HepG2 (cell line): ENCODE data around the gene CDR2L. TPM values are rescaled to one million over a fixed set of nuclear protein-coding genes. Genes with fewer than 3 reads are reported as not detected.

ENCODE experiments used
- HNRNPUL1 ChIP-seq: fragments of 200-400 bp; formaldehyde crosslinking; IDR thresholded peaks from 2 replicates; pipeline ENCODE4 v1.6.1; 2017; ENCODE audit warnings: low read depth, mild to moderate bottlenecking, low read length, moderate library complexity
- JUNB ChIP-seq: sonication (generic); formaldehyde crosslinking; IDR thresholded peaks from 2 replicates; pipeline ENCODE4 v1.8.0; 2022; ENCODE audit warnings: missing genetic modification reagents, mild to moderate bottlenecking, borderline replicate concordance
- MBNL3 ChIP-seq: fragments of 250-450 bp; sonication (Bioruptor Pico); conservative IDR thresholded peaks from 2 replicates; pipeline ENCODE4 v1.8.0; 2022; ENCODE audit warnings: mild to moderate bottlenecking, inconsistent platforms
- NFATC3 ChIP-seq: sonication (generic); formaldehyde crosslinking; IDR thresholded peaks from 2 replicates; pipeline ENCODE4 v1.5.1; 2020; ENCODE audit warnings: mild to moderate bottlenecking, missing genetic modification reagents
- NR3C1 ChIP-seq: sonication (generic); formaldehyde crosslinking; IDR thresholded peaks from 2 replicates; pipeline ENCODE4 v1.4.0; 2020; ENCODE audit warnings: missing genetic modification reagents
- PCBP2 ChIP-seq: fragments of 200-400 bp; formaldehyde crosslinking; optimal IDR thresholded peaks from 2 replicates; pipeline ENCODE3; 2018; ENCODE audit warnings: low read length, low read depth; ENCODE audit not compliant: poor library complexity, severe bottlenecking
- POLR2AphosphoS5 ChIP-seq: IDR thresholded peaks from 2 replicates; pipeline ENCODE4 v1.6.1; 2012; ENCODE audit warnings: low read depth, low read length
- SIN3B ChIP-seq: fragments of 150-350 bp; IDR thresholded peaks from 2 replicates; pipeline ENCODE4 v1.6.1; 2014; ENCODE audit warnings: low read length
- THAP11 ChIP-seq: IDR thresholded peaks from 2 replicates; pipeline ENCODE4 v1.6.1; 2016; ENCODE audit warnings: missing biosample characterization, missing genetic modification reagents
- THYN1 ChIP-seq: sonication (generic); formaldehyde crosslinking; IDR thresholded peaks from 2 replicates; pipeline ENCODE4 v1.8.1; 2023; ENCODE audit warnings: low read depth, mild to moderate bottlenecking, moderate library complexity, missing genetic modification reagents, borderline replicate concordance
- TRIM24 ChIP-seq: sonication (generic); formaldehyde crosslinking; IDR thresholded peaks from 2 replicates; pipeline ENCODE4 v1.8.0; 2022; ENCODE audit warnings: mild to moderate bottlenecking, missing genetic modification reagents
- ZBTB20 ChIP-seq: sonication (generic); formaldehyde crosslinking; IDR thresholded peaks from 2 replicates; pipeline ENCODE4 v1.8.1; 2023; ENCODE audit warnings: missing genetic modification reagents, low read depth, mild to moderate bottlenecking, borderline replicate concordance
- ZIK1 ChIP-seq: sonication (generic); formaldehyde crosslinking; IDR thresholded peaks from 2 replicates; pipeline ENCODE4 v1.5.0; 2020; ENCODE audit warnings: mild to moderate bottlenecking, low read depth, missing genetic modification reagents, borderline replicate concordance
- ZNF101 ChIP-seq: sonication (generic); formaldehyde crosslinking; IDR thresholded peaks from 2 replicates; pipeline ENCODE4 v1.4.0; 2020; ENCODE audit warnings: mild to moderate bottlenecking, low read depth, missing genetic modification reagents, borderline replicate concordance
- ZNF17 ChIP-seq: sonication (generic); formaldehyde crosslinking; IDR thresholded peaks from 2 replicates; pipeline ENCODE4 v1.5.0; 2020; ENCODE audit warnings: mild to moderate bottlenecking, missing genetic modification reagents
- ZNF263 ChIP-seq: sonication (generic); formaldehyde crosslinking; IDR thresholded peaks from 2 replicates; pipeline ENCODE4 v1.4.0; 2020; ENCODE audit warnings: missing genetic modification reagents
- ZNF644 ChIP-seq: IDR thresholded peaks from 2 replicates; pipeline ENCODE4 v1.6.1; 2016; ENCODE audit warnings: low read depth
- ZNF737 ChIP-seq: sonication (generic); formaldehyde crosslinking; IDR thresholded peaks from 2 replicates; pipeline ENCODE4 v1.5.0; 2020; ENCODE audit warnings: missing genetic modification reagents, mild to moderate bottlenecking, borderline replicate concordance
- ZNF790 ChIP-seq: sonication (generic); formaldehyde crosslinking; IDR thresholded peaks from 2 replicates; pipeline ENCODE4 v1.8.0; 2022; ENCODE audit warnings: missing genetic modification reagents, mild to moderate bottlenecking, borderline replicate concordance
- polyA plus RNA-seq, 8 experiments: library from polyadenylated mRNA; depleted of rRNA in 3 of 8; stranded (reverse) in 7 of 8; unstranded in 1 of 8; fragments of >200 nt; fragmentation: Illumina TruSeq in 4 of 8; extraction: Trizol in 4 of 8; gene quantifications; 2 replicates each; pipeline versions ENCODE4 v1.2.1 to v1.2.3, GENCODE V29; 2011 to 2016; ENCODE audit warnings: low read depth in 4 of 8, missing spikeins in 1 of 8, mixed read lengths in 1 of 8; ENCODE audit not compliant: insufficient read depth in 1 of 8
- total RNA-seq, 5 experiments: library from RNA; depleted of rRNA; stranded (reverse); fragments of >200 nt; fragmentation: Illumina TruSeq; extraction: Trizol; gene quantifications; 2 replicates each; pipeline ENCODE4 v1.2.3, GENCODE V29; 2016; ENCODE audit warnings: low read depth in 1 of 5
- TF ChIP-seq, protein P1 (sequence below): IDR thresholded peaks from 2 replicates; pipeline ENCODE4 v1.6.1; 2016; ENCODE audit warnings: low read depth
- TF ChIP-seq, protein P2 (sequence below): sonication (generic); formaldehyde crosslinking; IDR thresholded peaks from 2 replicates; pipeline ENCODE4 v1.5.0; 2020; ENCODE audit warnings: missing genetic modification reagents
- TF ChIP-seq, protein P3 (sequence below): sonication (generic); formaldehyde crosslinking; IDR thresholded peaks from 2 replicates; pipeline ENCODE4 v1.8.0; 2022; ENCODE audit warnings: missing genetic modification reagents, mild to moderate bottlenecking, borderline replicate concordance
- TF ChIP-seq, protein P4 (sequence below): sonication (generic); formaldehyde crosslinking; IDR thresholded peaks from 2 replicates; pipeline ENCODE4 v1.4.0; 2020; ENCODE audit warnings: mild to moderate bottlenecking, missing genetic modification reagents
- TF ChIP-seq, protein P5 (sequence below): sonication (generic); formaldehyde crosslinking; IDR thresholded peaks from 2 replicates; pipeline ENCODE4 v1.4.0; 2020; ENCODE audit warnings: mild to moderate bottlenecking, missing genetic modification reagents
- TF ChIP-seq, protein P6 (sequence below): sonication (generic); formaldehyde crosslinking; IDR thresholded peaks from 2 replicates; pipeline ENCODE4 v1.4.0; 2020; ENCODE audit warnings: mild to moderate bottlenecking, missing genetic modification reagents

The CDR2L gene
- total and polyA plus RNA-seq, 2 of the 13 experiments (the other 11 are each of a cell fraction or from before 2014, with no cell fraction given), result 1.9 to 2.1 TPM

DNA sequence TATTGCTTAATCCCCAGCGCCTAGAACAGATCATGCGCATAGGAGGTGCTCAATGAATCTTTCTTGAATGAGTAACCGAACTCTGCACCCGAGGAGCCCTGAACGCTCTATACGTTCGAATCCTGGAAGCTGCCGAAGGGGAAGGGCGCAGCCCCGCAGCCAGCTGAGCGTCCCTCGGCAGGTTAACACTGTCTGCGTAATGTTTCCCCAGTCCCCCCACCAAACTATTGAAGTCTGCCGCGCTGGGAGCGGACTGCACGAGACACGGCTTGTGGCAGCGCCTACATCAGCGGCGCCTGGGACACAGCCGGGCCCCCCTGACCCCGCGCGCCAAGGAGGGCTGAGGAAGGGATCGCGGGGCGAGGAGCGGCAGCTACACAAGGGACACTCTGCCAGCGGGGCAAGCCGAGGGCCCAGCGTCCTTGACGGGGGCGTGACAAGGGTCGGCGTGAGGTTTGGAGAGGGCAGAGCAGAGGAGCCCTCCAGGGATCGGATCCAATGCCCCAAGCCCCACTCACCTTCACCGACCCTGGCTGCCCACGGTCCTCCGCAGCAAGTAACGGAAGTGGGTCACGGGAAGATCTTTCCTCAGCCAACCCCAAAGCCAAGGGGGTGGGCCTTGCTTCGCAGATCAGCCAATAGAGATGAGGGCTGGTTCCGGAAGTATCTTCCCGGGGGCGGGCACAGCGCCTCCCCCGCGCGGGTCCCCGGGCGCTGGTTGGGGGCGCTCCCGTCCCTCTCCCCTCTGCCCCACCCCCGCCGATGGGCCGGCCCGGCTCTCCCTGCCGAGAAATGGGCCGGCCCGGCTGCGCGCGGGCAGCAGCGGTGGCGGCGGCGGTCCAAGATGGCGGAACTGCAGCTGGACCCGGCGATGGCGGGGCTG is 59.2 kb downstream of the CDR2L start, which contains the start of the genes ATP5PD and KCTD2 (continued):
- TF ChIP-seq, protein P1, sequence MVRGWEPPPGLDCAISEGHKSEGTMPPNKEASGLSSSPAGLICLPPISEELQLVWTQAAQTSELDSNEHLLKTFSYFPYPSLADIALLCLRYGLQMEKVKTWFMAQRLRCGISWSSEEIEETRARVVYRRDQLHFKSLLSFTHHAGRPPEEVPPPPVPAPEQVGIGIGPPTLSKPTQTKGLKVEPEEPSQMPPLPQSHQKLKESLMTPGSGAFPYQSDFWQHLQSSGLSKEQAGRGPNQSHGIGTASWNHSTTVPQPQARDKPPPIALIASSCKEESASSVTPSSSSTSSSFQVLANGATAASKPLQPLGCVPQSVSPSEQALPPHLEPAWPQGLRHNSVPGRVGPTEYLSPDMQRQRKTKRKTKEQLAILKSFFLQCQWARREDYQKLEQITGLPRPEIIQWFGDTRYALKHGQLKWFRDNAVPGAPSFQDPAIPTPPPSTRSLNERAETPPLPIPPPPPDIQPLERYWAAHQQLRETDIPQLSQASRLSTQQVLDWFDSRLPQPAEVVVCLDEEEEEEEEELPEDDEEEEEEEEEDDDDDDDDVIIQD (CRISPR knock-in tag), result peak; percentile 38; the same call in 1 of the 2 replicates
- TF ChIP-seq ZNF790, result no peak; the same call in 1 of the 2 replicates
- peak; percentile 42; the same call in 1 of the 2 replicates for TF ChIP-seq ZNF263 (CRISPR knock-in tag)
- TF ChIP-seq ZBTB20 (CRISPR knock-in tag), result peak; percentile 68
- TF ChIP-seq ZNF17, result no peak
- TF ChIP-seq ZNF644 (CRISPR knock-in tag), result no peak
- no peak for TF ChIP-seq HNRNPUL1
- no peak for TF ChIP-seq NR3C1 (CRISPR knock-in tag)
- peak; percentile 48; the same call in 1 of the 2 replicates for TF ChIP-seq ZIK1 (CRISPR knock-in tag)
- peak; percentile 98 for TF ChIP-seq POLR2AphosphoS5
- TF ChIP-seq, protein P2, sequence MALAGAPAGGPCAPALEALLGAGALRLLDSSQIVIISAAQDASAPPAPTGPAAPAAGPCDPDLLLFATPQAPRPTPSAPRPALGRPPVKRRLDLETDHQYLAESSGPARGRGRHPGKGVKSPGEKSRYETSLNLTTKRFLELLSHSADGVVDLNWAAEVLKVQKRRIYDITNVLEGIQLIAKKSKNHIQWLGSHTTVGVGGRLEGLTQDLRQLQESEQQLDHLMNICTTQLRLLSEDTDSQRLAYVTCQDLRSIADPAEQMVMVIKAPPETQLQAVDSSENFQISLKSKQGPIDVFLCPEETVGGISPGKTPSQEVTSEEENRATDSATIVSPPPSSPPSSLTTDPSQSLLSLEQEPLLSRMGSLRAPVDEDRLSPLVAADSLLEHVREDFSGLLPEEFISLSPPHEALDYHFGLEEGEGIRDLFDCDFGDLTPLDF (CRISPR knock-in tag), result peak; percentile 48; the same call in 1 of the 2 replicates
- peak; percentile 90; the same call in 1 of the 2 replicates for TF ChIP-seq ZNF737 (CRISPR knock-in tag)
- no peak for TF ChIP-seq TRIM24 (CRISPR knock-in tag)
- TF ChIP-seq, protein P3, sequence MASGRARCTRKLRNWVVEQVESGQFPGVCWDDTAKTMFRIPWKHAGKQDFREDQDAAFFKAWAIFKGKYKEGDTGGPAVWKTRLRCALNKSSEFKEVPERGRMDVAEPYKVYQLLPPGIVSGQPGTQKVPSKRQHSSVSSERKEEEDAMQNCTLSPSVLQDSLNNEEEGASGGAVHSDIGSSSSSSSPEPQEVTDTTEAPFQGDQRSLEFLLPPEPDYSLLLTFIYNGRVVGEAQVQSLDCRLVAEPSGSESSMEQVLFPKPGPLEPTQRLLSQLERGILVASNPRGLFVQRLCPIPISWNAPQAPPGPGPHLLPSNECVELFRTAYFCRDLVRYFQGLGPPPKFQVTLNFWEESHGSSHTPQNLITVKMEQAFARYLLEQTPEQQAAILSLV, result no peak
- TF ChIP-seq JUNB (CRISPR knock-in tag), result no peak
- no peak for TF ChIP-seq MBNL3 (CRISPR knock-in tag)
- TF ChIP-seq, protein P4, sequence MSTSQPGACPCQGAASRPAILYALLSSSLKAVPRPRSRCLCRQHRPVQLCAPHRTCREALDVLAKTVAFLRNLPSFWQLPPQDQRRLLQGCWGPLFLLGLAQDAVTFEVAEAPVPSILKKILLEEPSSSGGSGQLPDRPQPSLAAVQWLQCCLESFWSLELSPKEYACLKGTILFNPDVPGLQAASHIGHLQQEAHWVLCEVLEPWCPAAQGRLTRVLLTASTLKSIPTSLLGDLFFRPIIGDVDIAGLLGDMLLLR (CRISPR knock-in tag), result 0 out of 2 replicates have a peak, but pooled peaks have one; percentile 8
- peak; percentile 90 for TF ChIP-seq THAP11
- TF ChIP-seq NFATC3, result peak; percentile 82
- TF ChIP-seq, protein P5, sequence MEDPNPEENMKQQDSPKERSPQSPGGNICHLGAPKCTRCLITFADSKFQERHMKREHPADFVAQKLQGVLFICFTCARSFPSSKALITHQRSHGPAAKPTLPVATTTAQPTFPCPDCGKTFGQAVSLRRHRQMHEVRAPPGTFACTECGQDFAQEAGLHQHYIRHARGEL (CRISPR knock-in tag), result no peak
- TF ChIP-seq SIN3B, result peak; percentile 49; the same call in 1 of the 2 replicates
- TF ChIP-seq THYN1 (CRISPR knock-in tag), result no peak
- TF ChIP-seq, protein P6, sequence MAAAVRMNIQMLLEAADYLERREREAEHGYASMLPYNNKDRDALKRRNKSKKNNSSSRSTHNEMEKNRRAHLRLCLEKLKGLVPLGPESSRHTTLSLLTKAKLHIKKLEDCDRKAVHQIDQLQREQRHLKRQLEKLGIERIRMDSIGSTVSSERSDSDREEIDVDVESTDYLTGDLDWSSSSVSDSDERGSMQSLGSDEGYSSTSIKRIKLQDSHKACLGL (CRISPR knock-in tag), result peak; percentile 86
- TF ChIP-seq PCBP2, result no peak
- no peak for TF ChIP-seq ZNF101 (CRISPR knock-in tag)
